Stimulated activated CD4-positive, alpha-beta T cell treated with anti-CD3 and anti-CD28 coated beads, Interleukin-1b, Interleukin-23, amount 100 ng/mL, for 24 hours (primary cell): ENCODE results near the gene ARAP2.

Experiments used
- DNase-seq, 4 experiments: peaks; one replicate each; pipeline ENCODE4 v3.0.0-alpha.2; 2020; ENCODE audit warnings: low read depth in 4 of 4, low spot score in 1 of 4

The ARAP2 gene

GRCh38 chr4:36137336-36137735 is 107.0 kb downstream of the ARAP2 start:
- DNase-seq, result no peak

- DNase-seq, result no peak
These were observed 110.7 kb downstream of the ARAP2 start for GRCh38 chr4:36133658-36134057.

- no peak for DNase-seq
These were observed 111.2 kb downstream of the ARAP2 start for GRCh38 chr4:36133086-36133485.

- DNase-seq, result no peak
These were observed 113.7 kb downstream of the ARAP2 start for GRCh38 chr4:36130641-36131040.

GRCh38 chr4:36128689-36129088 is 115.6 kb downstream of the ARAP2 start:
- no peak for DNase-seq

- DNase-seq, result no peak
These were observed 120.4 kb downstream of the ARAP2 start for GRCh38 chr4:36123906-36124305.

- no peak for DNase-seq
These were observed 129.0 kb downstream of the ARAP2 start for GRCh38 chr4:36115312-36115711.

GRCh38 chr4:36111172-36111571 is 133.1 kb downstream of the ARAP2 start:
- DNase-seq, result no peak

GRCh38 chr4:36099509-36099908 is 144.8 kb downstream of the ARAP2 start:
- no peak for DNase-seq

- DNase-seq, result no peak
These were observed 149.3 kb downstream of the ARAP2 start for GRCh38 chr4:36094995-36095394.

- no peak for DNase-seq
These were observed 152.3 kb downstream of the ARAP2 start for GRCh38 chr4:36091997-36092396.

GRCh38 chr4:36088542-36088941 is 155.8 kb downstream of the ARAP2 start:
- DNase-seq, result no peak

- DNase-seq, result no peak
These were observed 158.0 kb downstream of the ARAP2 start for GRCh38 chr4:36086261-36086786.

- DNase-seq, result no peak
These were observed 161.5 kb downstream of the ARAP2 start for GRCh38 chr4:36082817-36083216.

- no peak for DNase-seq
These were observed 163.1 kb downstream of the ARAP2 start for GRCh38 chr4:36081185-36081584.

- no peak for DNase-seq
These were observed 164.6 kb downstream of the ARAP2 start for GRCh38 chr4:36079666-36080065.

GRCh38 chr4:36078319-36078718 is 166.0 kb downstream of the ARAP2 start:
- DNase-seq, result no peak

- DNase-seq, result no peak
These were observed 171.8 kb downstream of the ARAP2 start for GRCh38 chr4:36072529-36072928.

GRCh38 chr4:36067116-36067515 is 177.2 kb downstream of the ARAP2 start:
- DNase-seq, result no peak

GRCh38 chr4:36065274-36065871 is 178.9 kb downstream of the ARAP2 start:
- DNase-seq, result no peak

GRCh38 chr4:36064117-36064516 is 180.2 kb downstream of the ARAP2 start:
- DNase-seq, result no peak

GRCh38 chr4:36056136-36056535 is 188.2 kb downstream of the ARAP2 start:
- DNase-seq, result no peak

- DNase-seq, result no peak
These were observed 189.5 kb downstream of the ARAP2 start for GRCh38 chr4:36054694-36055422.
